Measurements from ENCODE around the gene POP7. TPM values are rescaled to one million over a fixed set of nuclear protein-coding genes. Genes with fewer than 3 reads are reported as not detected.

The POP7 gene
- total RNA-seq, 1 donor from 2014 or later, result 52.6 TPM

DNA sequence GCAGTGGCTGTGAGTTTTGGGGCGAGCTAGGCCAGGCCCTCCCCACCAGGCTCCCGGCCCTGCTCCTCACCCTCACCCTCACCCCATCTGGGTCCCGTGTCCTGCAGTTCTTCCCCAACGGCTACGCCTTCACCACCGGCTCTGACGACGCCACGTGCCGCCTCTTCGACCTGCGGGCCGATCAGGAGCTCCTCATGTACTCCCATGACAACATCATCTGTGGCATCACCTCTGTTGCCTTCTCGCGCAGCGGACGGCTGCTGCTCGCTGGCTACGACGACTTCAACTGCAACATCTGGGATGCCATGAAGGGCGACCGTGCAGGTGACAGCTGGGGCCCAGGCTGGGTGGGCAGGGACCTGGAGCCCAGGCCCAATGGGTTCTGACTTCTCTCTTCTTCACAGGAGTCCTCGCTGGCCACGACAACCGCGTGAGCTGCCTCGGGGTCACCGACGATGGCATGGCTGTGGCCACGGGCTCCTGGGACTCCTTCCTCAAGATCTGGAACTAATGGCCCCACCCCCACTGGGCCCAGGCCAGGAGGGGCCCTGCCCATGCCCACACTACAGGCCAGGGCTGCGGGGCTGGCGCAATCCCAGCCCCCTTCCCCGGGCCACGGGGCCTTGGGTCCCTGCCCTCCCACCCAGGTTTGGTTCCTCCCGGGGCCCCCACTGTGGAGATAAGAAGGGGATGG, 27.5 kb upstream of the POP7 start:
- FAIRE-seq (no peak), DNase-seq (ENCODE audit: low spot score in 2 of 2) (peak; percentile 24 to 44)

DNA sequence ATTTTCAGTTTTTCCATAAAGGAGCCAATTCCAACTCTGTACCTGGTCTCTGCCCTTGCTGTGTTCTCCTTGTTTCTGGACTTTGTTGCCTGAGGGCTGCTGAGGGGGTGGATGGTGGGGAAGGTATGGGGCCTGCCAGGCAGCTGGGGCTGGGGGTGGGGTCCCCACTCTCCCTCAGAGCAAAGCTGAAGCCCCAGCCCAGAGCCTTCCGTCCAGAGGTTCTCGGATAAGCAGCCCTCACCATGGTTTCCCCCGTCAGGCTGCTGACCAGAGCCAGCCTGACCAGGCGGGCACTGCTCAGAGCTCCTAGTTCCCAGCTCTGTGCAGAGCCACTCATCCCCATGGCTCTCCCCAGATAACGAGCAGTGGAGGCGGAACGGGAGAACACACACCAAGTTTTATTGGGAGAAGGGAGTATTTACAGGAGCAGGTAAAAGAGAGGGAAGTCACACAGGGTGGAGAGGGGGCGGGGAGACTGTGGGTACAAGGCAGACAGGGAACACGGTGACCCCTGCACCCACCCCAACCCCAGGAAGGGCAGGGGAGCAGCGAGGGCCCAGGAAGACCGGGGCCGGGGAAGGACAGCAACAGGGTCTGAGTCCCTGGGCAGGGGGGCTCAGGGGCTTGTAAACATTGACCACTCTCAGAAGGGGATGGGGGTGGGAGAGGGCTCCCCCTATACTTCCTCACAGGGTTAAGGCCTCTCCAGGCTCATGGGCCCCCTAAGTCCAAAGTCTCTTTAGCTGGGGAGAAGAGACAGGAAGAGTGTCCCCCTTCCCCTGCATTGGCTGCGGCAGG, 26.6 kb upstream of the POP7 start:
- DNase-seq (ENCODE audit: low spot score in 2 of 2) (peak; percentile 18 to 46), FAIRE-seq (no peak)

DNA sequence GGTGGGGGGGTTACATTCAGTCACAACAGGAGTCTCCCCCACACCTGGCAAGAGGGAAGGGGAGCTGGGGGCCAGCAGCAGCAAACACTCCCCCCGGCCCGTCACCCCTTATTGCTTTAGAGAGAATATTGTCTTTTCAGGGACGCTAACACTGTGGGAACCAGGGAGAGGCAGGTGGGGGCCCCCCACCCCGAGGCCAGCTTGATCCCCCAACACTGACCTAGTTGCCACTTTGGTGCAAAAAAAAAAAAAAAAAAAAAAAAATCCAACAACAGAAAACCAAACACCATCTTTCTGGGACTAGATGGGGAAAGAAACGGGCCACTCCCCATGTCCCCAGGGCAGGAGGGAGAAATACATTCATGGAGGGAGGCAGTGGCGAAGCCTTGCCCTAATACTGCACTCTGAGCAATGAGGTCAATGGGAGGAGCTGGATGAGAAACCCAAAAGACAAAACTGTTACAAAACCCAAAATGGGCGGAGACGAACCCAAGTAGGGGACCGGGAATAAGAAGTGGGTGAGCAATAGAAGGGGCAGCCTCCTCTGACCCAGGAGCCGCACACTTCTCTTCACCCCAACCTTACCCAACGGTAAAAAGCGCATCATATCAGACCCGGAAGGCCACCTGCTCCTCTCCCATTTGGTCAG, 25.9 kb upstream of the POP7 start:
- DNase-seq (ENCODE audit: low spot score in 2 of 2) (peak; percentile 47 to 58), FAIRE-seq (no peak)

GRCh38 chr7:100680576-100681271, 25.2 kb upstream of the POP7 start:
- FAIRE-seq (no peak), DNase-seq (ENCODE audit: low spot score in 2 of 2) (peak; percentile 16 to 30)

DNA sequence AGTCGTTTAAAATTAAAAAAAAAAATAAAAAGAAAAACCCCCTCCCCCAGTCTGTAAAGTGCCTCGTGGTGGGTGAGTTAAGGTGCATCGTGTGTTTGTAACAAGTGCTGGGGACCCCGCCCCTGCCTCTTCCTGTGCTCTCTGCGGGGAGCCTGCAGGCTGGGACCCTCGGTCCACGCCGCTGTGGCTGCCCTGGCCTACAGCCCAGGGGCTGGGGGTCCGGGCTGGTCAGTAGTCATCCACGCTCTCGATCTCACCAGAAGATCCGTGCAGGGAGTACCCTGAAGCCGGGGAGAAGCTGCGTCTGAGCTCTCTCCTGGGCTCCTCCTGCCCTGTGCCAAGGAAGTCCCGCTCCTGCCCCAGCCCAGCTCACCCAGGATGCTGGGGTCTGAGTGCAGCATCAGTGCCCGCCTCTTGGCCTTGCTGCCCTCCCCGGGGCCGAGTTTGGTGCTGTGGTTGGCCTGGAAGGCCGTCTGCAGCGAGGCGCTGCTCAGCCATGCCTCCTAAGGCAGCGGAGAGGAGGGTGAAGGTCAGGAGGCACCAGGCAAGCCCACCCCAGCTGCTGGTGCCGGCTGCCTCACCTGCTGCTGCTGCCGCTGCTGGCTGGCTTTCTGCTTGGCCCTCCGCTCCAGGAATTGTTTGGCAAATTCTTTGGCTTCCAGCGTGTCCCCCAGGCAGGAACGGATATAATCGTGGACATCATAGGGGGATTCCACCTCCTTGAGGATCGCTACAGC, 24.3 kb upstream of the POP7 start:
- FAIRE-seq, result no peak
- DNase-seq (ENCODE audit: low spot score in 2 of 2), result peak; percentile 13 to 26

DNA sequence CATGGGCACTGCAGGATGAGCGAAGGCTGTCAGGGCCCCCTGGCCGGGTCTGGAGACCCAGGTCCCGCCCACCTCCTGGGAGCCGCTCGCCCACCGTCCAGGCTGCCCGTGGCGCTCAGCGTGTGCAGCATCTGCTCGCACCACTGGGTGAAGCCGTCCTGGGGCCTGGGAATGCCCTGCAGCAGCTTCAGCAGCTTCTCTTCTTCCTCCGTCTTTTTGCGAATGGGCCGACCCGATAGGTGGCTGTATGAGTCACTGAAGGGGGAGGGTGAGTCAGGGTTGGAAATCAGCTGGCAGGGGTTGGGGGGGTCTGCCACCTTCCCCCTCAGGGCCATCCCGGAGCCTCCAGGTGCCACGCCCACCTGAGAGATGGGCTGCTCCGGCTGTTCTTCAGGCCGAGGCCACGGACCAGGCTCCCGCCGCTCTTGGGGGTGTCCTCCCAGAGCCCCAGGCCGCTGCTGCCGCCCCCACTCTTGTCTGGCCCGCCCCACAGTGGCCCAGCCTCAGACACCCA, 23.6 kb upstream of the POP7 start:
- FAIRE-seq (no peak), DNase-seq (ENCODE audit: low spot score in 2 of 2) (peak in 1 of 2 donors; percentile 36)

- no peak for FAIRE-seq
- DNase-seq (ENCODE audit: low spot score in 2 of 2), result peak; percentile 20 to 27
Observed at GRCh38 chr7:100682991-100683658, 22.8 kb upstream of the POP7 start.

- DNase-seq (ENCODE audit: low spot score in 2 of 2), result peak; percentile 16 to 27
- FAIRE-seq, result no peak
Observed at GRCh38 chr7:100683659-100684533, 22.0 kb upstream of the POP7 start.

DNA sequence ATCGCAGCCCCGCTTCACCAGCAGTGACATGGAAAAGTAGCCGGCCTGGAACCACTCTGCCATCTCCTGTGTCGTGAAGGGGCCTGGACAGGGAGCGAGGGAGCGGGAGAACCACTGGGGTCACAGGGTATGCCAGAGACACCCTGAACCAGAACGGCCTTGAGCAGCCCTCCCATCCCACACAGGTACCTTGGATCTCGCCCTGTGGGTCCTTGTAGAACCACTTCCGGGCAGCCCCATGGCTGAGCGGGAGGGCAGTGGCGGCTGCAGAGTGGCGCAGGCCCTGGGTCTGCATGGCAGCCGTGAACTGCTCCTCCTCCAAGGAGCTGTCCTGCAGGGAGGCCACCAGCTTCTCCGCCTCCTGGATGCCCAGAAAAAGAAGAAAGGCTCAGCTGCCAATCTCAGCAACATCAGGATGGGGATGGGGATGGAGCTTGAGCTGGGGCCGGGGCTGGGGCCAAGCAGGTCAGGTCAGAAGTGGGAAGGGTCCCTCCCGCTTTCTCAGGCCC, 21.3 kb upstream of the POP7 start:
- no peak for FAIRE-seq
- DNase-seq (ENCODE audit: low spot score in 2 of 2), result peak in 1 of 2 donors; percentile 28

DNA sequence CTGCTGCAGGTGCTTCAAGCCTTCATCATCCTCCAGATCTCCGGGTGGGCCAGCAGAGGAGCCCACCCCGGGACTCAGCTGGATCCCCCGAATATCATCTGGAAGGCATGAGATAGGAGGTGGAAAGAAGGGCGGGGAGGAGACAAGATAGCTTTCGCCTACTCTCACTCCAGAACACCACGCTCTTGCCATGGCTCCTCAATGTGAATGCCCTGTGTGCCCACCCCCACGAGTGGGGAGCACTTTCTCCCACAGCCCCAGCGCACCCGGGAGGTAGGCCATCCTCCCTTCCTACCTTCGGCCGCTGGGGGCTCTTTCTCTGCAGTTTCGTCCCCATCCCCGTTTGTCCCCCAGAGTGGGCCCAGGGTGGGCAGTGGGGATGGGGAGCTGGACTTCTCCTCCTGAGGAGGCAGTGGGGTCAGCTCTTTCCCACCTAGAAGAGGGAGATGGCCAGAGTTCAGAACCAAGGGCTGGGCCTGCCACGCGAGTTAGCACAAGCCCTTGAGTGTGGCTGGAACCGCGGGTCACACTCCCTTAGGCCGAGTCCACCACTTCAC, 20.8 kb upstream of the POP7 start:
- peak; percentile 11 to 30 for DNase-seq (ENCODE audit: low spot score in 2 of 2)
- FAIRE-seq, result no peak

DNA sequence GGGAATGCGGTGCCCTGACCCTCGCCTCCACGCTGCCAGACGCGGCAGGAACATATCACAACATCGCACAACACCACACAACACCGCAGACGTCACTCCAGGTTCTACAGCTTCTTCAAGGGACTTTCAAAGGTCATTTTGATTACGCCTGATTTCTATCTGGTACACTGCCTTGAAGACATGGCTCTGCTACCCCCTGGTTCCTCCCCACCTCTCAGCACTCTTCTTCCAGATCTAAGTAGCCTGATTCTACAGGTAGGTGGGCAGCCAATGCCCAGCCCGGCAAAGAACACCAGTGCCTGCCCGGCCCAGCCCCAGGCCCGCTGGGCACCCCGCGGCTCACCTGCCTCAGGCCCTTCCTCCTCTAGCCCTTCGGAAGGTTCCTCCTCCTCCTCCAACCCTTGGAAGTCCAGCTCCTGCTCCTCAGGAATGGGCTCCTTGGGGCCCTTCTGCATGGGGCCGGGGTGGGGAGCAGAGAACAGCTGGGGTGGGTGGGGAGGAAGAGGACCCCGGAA, 20.2 kb upstream of the POP7 start:
- DNase-seq (ENCODE audit: low spot score in 2 of 2) (peak in 1 of 2 donors; percentile 16), FAIRE-seq (no peak)

DNA sequence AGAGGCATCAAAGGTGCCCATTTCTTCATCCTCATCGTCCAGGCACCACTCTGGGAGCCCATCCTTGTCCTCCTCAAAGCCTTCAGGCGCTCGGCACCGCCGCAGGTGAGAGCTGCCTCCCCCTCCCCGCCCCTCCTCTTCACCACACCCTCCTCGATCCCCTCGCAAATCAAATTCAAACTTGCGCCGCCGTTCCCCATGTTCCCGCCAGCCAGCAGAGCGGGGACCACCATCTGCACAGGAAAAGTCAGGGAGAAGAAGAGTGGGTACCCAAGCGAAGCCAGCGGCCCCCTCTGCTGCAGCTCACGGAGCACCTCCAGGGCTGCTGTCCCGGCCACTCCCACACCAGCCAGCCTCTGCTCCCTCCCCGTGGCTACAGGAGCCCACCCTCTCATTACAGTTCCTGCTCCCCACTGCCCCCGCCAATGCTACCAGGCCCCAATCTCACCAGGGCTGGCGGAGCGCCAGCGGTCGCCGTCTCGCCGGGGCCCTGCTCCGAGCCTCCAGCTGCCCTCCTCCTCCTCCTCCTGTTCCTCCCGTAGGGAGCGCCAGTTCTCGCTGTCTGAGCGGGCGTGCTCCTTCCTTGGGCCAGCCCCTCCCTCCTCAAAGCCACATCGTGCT, 19.6 kb upstream of the POP7 start:
- FAIRE-seq, result no peak
- DNase-seq (ENCODE audit: low spot score in 2 of 2), result no peak

DNA sequence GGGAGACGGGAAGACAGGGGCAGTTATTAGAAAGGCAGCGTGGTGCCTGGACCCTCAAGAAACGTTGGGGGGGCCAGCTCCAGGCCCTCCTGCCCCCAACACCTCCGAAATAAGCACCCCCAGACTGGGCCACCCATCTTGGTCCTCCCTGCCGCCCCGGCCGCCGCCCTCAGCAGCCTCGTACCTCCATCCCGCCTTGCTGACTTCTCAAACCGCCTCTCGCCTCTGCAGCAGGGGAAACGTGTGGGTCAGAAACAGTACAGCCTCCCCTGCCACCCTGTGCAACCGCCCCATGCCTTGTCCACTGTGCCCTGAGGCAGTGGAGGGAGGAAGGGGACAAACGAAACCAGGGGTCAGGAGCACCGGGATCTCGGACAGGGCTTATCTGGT, 19.1 kb upstream of the POP7 start:
- DNase-seq (ENCODE audit: low spot score in 2 of 2) (no peak), FAIRE-seq (no peak)

DNA sequence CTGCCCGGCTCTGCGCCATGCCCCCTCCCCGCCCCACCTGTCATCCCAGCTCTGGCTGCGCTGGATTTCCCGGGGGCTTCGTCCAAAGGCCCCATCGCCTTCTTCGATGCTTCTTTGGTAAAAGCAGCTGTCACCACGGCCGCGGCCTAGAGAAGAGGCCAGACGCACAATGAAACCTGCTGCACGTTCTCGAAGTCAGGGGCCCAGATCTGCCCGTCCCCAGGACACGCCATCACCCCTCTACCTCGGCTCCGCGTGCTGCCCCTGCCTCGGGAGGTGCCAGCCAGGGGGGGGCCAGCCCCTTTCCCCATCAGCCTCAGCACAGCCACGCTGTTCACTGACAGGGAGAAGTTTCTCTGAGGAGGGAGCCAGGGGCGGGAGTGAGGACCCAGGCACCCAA, 18.7 kb upstream of the POP7 start:
- no peak for FAIRE-seq
- DNase-seq (ENCODE audit: low spot score in 2 of 2), result no peak

- no peak for DNase-seq (ENCODE audit: low spot score in 2 of 2)
- no peak for FAIRE-seq
Observed at GRCh38 chr7:100687751-100688300, 18.1 kb upstream of the POP7 start.

DNA sequence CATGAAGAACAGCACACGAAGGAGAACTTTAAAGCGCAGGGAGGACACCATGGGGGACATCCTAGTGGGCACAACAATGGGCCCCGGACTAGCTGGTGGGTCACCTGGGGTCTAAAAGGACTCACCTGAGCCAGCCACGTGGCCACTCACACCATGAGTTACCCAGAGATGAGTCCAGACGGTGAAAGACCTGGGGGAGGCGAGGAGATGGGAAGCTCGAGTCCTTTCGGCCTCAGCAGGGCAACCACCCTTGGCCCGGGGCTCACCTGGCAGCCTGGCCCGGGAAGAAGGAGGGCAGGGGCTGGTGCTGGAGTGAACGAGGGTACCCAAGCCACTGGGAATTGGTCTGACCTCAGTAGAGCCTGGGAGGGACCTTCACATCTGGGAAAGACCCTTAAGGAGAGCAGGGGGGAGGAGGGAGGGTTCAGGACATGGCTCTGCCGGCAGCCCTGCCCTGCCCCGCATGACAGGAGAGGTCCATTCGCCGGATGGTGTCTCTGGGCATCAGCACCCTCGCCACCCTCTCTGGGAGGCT, 17.5 kb upstream of the POP7 start:
- DNase-seq (ENCODE audit: low spot score in 2 of 2), result no peak
- no peak for FAIRE-seq

Measured in frontal cortex (tissue), 4 donors.